ENCODE data around the gene NUP153. TPM values are rescaled to one million over a fixed set of nuclear protein-coding genes. Genes with fewer than 3 reads are reported as not detected.
"Not testable (repeated sequence)": the region's sequence is repeated elsewhere in the genome, so short reads cannot be mapped to it uniquely, and the experiment has no call there.

Gene NUP153
- total and polyA plus RNA-seq, 8 donors = 28.2 to 53.1 (median 45.6) TPM

GRCh38 chr6:17741507-17741906 is 34.8 kb upstream of the NUP153 start:
- no peaks in the 10 kb centered on the region for H3K4me1 ChIP-seq
- TF ChIP-seq CTCF (IDR thresholded peaks at IDR 0.05) = no peak
- H3K27ac ChIP-seq = no peak overlapping the region
- no peaks in the 10 kb centered on the region for H3K36me3 ChIP-seq
- H3K9me3 ChIP-seq = peaks cover 0 to 27% of the 10 kb centered on the region in 2 donors
- intact Hi-C loops (cut with DNase I) = no loop called here
- ATAC-seq (no peak), DNase-seq (no peak)
- no peak overlapping the region for H3K4me3 ChIP-seq
- H3K27me3 ChIP-seq = no peaks in the 10 kb centered on the region

- no peak for ATAC-seq
- no peak for TF ChIP-seq CTCF (IDR thresholded peaks at IDR 0.05)
Measured at GRCh38 chr6:17740559-17741220, 34.0 kb upstream of the NUP153 start.

GRCh38 chr6:17737704-17738252 is 31.1 kb upstream of the NUP153 start:
- DNase-seq (no peak), ATAC-seq (no peak)
- intact Hi-C loops (cut with DNase I) = no loop called here
- Histone ChIP-seq H3K4me3 (no peak overlapping the region), H3K36me3 (no peaks in the 10 kb centered on the region), H3K9me3 (peaks cover 0 to 28% of the 10 kb centered on the region in 2 donors), H3K27me3 (no peaks in the 10 kb centered on the region), H3K27ac (no peak overlapping the region), H3K4me1 (no peaks in the 10 kb centered on the region)
- TF ChIP-seq CTCF (IDR thresholded peaks at IDR 0.05) = no peak

More at GRCh38 chr6:17740559-17741220, 34.0 kb upstream of the NUP153 start:
- intact Hi-C loops (cut with DNase I) = no loop called here
- H3K27ac ChIP-seq = no peak overlapping the region
- no peak for DNase-seq
- H3K27me3 ChIP-seq = no peaks in the 10 kb centered on the region
- no peaks in the 10 kb centered on the region for H3K4me1 ChIP-seq
- H3K36me3 ChIP-seq = no peaks in the 10 kb centered on the region
- H3K4me3 ChIP-seq = no peak overlapping the region
- H3K9me3 ChIP-seq = peaks cover 0 to 28% of the 10 kb centered on the region in 2 donors

GRCh38 chr6:17735311-17735710 is 28.6 kb upstream of the NUP153 start:
- DNase-seq; H3K27ac ChIP-seq; H3K27me3 ChIP-seq; H3K36me3 ChIP-seq; H3K4me1 ChIP-seq; ATAC-seq; H3K4me3 ChIP-seq; intact Hi-C loops (cut with DNase I): not testable (repeated sequence)
- peaks cover 0 to 28% of the 10 kb centered on the region in 2 donors for H3K9me3 ChIP-seq

GRCh38 chr6:17730078-17730704 is 23.5 kb upstream of the NUP153 start:
- H3K9me3 ChIP-seq = no peaks in the 10 kb centered on the region
- no peaks in the 10 kb centered on the region for H3K4me1 ChIP-seq
- no peak for DNase-seq
- intact Hi-C loops (cut with DNase I) = no loop called here
- no peak for TF ChIP-seq CTCF (IDR thresholded peaks at IDR 0.05)
- no peak overlapping the region for H3K27ac ChIP-seq
- no peaks in the 10 kb centered on the region for H3K27me3 ChIP-seq
- H3K4me3 ChIP-seq = no peak overlapping the region
- no peak for ATAC-seq
- no peaks in the 10 kb centered on the region for H3K36me3 ChIP-seq

All from left lung (tissue), 10 donors.